ENCODE results near the gene FOXI1.

GRCh38 chr5:170104299-170104698 is 1.4 kb upstream of the FOXI1 start:
- no peak for TF ChIP-seq REST (IDR thresholded peaks at IDR 0.05; ENCODE audit: low read depth)
- TF ChIP-seq ATF3 (IDR thresholded peaks at IDR 0.05), result no peak
- TF ChIP-seq, protein P1, sequence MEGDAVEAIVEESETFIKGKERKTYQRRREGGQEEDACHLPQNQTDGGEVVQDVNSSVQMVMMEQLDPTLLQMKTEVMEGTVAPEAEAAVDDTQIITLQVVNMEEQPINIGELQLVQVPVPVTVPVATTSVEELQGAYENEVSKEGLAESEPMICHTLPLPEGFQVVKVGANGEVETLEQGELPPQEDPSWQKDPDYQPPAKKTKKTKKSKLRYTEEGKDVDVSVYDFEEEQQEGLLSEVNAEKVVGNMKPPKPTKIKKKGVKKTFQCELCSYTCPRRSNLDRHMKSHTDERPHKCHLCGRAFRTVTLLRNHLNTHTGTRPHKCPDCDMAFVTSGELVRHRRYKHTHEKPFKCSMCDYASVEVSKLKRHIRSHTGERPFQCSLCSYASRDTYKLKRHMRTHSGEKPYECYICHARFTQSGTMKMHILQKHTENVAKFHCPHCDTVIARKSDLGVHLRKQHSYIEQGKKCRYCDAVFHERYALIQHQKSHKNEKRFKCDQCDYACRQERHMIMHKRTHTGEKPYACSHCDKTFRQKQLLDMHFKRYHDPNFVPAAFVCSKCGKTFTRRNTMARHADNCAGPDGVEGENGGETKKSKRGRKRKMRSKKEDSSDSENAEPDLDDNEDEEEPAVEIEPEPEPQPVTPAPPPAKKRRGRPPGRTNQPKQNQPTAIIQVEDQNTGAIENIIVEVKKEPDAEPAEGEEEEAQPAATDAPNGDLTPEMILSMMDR (IDR thresholded peaks at IDR 0.05 in 2 of 3, conservative IDR thresholded peaks at IDR 0.05 in 1 of 3; ENCODE audit: borderline replicate concordance in 1 of 3, insufficient read depth in 1 of 3, low read depth in 2 of 3, low read length in 2 of 3), result no peak
- TF ChIP-seq EZH2phosphoT487 (IDR thresholded peaks at IDR 0.05; ENCODE audit: borderline replicate concordance), result no peak
- TF ChIP-seq POLR2A (IDR thresholded peaks at IDR 0.05; ENCODE audit: borderline replicate concordance, extremely low read depth, insufficient read depth, insufficient read length), result no peak
- no peak for TF ChIP-seq EZH2 (IDR thresholded peaks at IDR 0.05)
- no peak for TF ChIP-seq MAX (IDR thresholded peaks at IDR 0.05)
- TF ChIP-seq FOSL1 (IDR thresholded peaks at IDR 0.05; ENCODE audit: low read depth), result no peak
- no peak for TF ChIP-seq CEBPB (IDR thresholded peaks at IDR 0.05; ENCODE audit: low read depth)
- no peak for TF ChIP-seq ELF1 (IDR thresholded peaks at IDR 0.05; ENCODE audit: borderline replicate concordance, low read depth)
- TF ChIP-seq SP1 (IDR thresholded peaks at IDR 0.05; ENCODE audit: low read depth), result no peak
- no peak for TF ChIP-seq POLR2AphosphoS5 (IDR thresholded peaks at IDR 0.05; ENCODE audit: low read depth, low read length)
- no peak for TF ChIP-seq TCF7L2 (IDR thresholded peaks at IDR 0.05; ENCODE audit: borderline replicate concordance, extremely low read depth, insufficient read depth, insufficient read length)

Data from HCT116 (cell line).